SU-DHL-6 (cell line): ENCODE results near the gene USP54.

ENCODE experiments used
- H2AFZ ChIP-seq: fragments of 200-600 bp; sonication (generic); 2 replicates; pipeline ENCODE4 v1.6.1; 2014; ENCODE audit warnings: low read depth, mild to moderate bottlenecking, moderate library complexity, mixed read lengths, antibody characterized with exemption, low read length; ENCODE audit not compliant: severe bottlenecking
- H3F3A ChIP-seq: fragments of 200-600 bp; shearing (Covaris generic); 2 replicates; pipeline ENCODE4 v1.6.0; 2016; ENCODE audit warnings: antibody characterized with exemption, mild to moderate bottlenecking; ENCODE audit not compliant: insufficient read depth
- H3K27ac ChIP-seq: fragments of 200-600 bp; sonication (generic); 2 replicates; pipeline ENCODE4 v1.5.1; 2016; ENCODE audit warnings: low read depth, mild to moderate bottlenecking, low read length, moderate library complexity, mixed read lengths
- H3K27me3 ChIP-seq: fragments of 200-600 bp; sonication (generic), shearing (Covaris generic); 2 replicates; pipeline ENCODE4 v1.6.0; 2014; ENCODE audit warnings: mild to moderate bottlenecking, low read length
- H3K36me3 ChIP-seq: fragments of 200-600 bp; sonication (generic); 2 replicates; pipeline ENCODE4 v1.6.1; 2014; ENCODE audit warnings: mild to moderate bottlenecking, low read length, mixed read lengths
- H3K4me2 ChIP-seq: fragments of 300-600, 200-600 bp; shearing (Covaris generic), sonication (generic); 2 replicates; pipeline ENCODE4 v1.6.0; 2014; ENCODE audit warnings: low read length, low read depth, mild to moderate bottlenecking; ENCODE audit not compliant: poor library complexity, severe bottlenecking
- H3K4me3 ChIP-seq: fragments of 200-600 bp; sonication (generic); 2 replicates; pipeline ENCODE4 v1.5.1; 2014; ENCODE audit warnings: antibody characterized with exemption, low read length, mild to moderate bottlenecking, mixed read lengths; ENCODE audit not compliant: insufficient read depth, poor library complexity, severe bottlenecking
- H3K79me2 ChIP-seq: fragments of 200-600 bp; sonication (generic); 2 replicates; pipeline ENCODE4 v1.6.1; 2014; ENCODE audit warnings: mild to moderate bottlenecking, low read length, moderate library complexity; ENCODE audit not compliant: insufficient read depth
- H3K9ac ChIP-seq: fragments of 200-600 bp; sonication (generic); 2 replicates; pipeline ENCODE4 v1.7.0; 2014; ENCODE audit warnings: mild to moderate bottlenecking, low read length
- H3K9me2 ChIP-seq: fragments of 200-600 bp; sonication (generic); replicated peaks from 2 replicates; pipeline ENCODE4 v1.6.1; 2014; ENCODE audit warnings: low read length; ENCODE audit not compliant: insufficient read depth
- H3K9me3 ChIP-seq: fragments of 200-600 bp; sonication (generic); 2 replicates; pipeline ENCODE4 v1.6.1; 2014; ENCODE audit warnings: low read length, mixed read lengths; ENCODE audit not compliant: insufficient read depth
- H4K20me1 ChIP-seq: fragments of 200-600 bp; sonication (generic); 2 replicates; pipeline ENCODE4 v1.6.1; 2014; ENCODE audit warnings: low read depth, mild to moderate bottlenecking, antibody characterized with exemption, low read length, moderate library complexity, mixed read lengths
- EZH2phosphoT487 ChIP-seq: fragments of 200-600 bp; sonication (generic), shearing (Covaris generic); conservative IDR thresholded peaks from 2 replicates; pipeline ENCODE4 v1.6.1; 2018; ENCODE audit warnings: mild to moderate bottlenecking, antibody characterized with exemption, low read length, moderate library complexity, mixed read lengths
- TF ChIP-seq, protein P1 (sequence below): fragments of 200-600 bp; sonication (generic); IDR thresholded peaks from one replicate; pipeline ENCODE4 v1.5.1; 2017; ENCODE audit warnings: antibody characterized with exemption, mild to moderate bottlenecking, low read length, moderate library complexity; ENCODE audit not compliant: insufficient read depth, poor library complexity, severe bottlenecking

Gene USP54

DNA sequence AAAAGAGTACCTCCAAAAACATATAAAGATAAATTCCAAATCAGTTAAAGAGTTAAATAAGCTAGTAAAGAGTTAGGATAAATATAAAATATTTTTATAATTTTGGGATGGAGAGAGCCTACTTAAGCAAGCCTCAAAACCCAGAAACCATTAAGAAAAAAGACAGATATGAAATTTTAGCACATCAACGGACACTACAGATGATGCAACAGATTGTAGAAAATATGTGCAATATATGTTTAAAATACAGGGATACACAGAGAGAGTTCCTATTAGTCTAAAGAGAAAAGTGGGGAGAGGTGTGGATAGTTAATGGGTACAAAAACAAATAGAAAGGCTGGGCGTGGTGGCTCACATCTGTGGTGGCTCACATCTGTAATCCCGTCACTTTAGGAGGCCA is 23.6 kb upstream of the USP54 start:
- Histone ChIP-seq H3K9me3 (no peaks in the 10 kb centered on the region), H3K27ac (no peak overlapping the region), H3K9me2 (no peaks in the 10 kb centered on the region), H3K79me2 (no peaks in the 10 kb centered on the region), H2AFZ (no peak overlapping the region), H3K4me2 (no peak overlapping the region), H3K36me3 (no peaks in the 10 kb centered on the region), H4K20me1 (no peaks in the 10 kb centered on the region), H3F3A (no peaks in the 10 kb centered on the region), H3K9ac (no peak overlapping the region), H3K27me3 (no peaks in the 10 kb centered on the region), H3K4me3 (no peak overlapping the region)
- TF ChIP-seq EZH2phosphoT487: no peak
- TF ChIP-seq, protein P1, sequence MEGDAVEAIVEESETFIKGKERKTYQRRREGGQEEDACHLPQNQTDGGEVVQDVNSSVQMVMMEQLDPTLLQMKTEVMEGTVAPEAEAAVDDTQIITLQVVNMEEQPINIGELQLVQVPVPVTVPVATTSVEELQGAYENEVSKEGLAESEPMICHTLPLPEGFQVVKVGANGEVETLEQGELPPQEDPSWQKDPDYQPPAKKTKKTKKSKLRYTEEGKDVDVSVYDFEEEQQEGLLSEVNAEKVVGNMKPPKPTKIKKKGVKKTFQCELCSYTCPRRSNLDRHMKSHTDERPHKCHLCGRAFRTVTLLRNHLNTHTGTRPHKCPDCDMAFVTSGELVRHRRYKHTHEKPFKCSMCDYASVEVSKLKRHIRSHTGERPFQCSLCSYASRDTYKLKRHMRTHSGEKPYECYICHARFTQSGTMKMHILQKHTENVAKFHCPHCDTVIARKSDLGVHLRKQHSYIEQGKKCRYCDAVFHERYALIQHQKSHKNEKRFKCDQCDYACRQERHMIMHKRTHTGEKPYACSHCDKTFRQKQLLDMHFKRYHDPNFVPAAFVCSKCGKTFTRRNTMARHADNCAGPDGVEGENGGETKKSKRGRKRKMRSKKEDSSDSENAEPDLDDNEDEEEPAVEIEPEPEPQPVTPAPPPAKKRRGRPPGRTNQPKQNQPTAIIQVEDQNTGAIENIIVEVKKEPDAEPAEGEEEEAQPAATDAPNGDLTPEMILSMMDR: no peak

DNA sequence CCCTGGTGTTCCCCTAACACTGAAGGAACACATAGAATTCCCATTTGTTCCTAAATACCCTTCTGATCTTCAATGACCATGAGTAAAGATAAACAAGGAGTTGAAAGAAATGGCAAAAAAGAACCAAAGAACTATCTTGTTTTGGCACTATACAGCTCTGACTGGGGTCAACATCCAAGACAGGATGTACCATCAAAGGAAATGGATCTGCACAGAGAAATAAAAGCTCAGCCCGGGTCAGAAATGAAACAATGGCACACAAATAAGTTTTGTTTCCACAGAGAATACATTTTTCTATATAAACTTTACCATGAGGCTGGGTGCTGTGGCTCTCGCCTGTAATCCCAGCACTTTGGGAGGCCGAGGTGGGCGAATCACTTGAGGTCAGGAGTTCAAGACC is 18.0 kb upstream of the USP54 start:
- Histone ChIP-seq H3K27ac (no peak overlapping the region), H4K20me1 (no peaks in the 10 kb centered on the region), H3K79me2 (no peaks in the 10 kb centered on the region), H3K4me3 (no peak overlapping the region), H3F3A (no peaks in the 10 kb centered on the region), H3K9me2 (no peaks in the 10 kb centered on the region), H3K4me2 (no peak overlapping the region), H3K9me3 (no peaks in the 10 kb centered on the region), H3K36me3 (no peaks in the 10 kb centered on the region), H3K9ac (no peak overlapping the region), H3K27me3 (no peaks in the 10 kb centered on the region), H2AFZ (no peak overlapping the region)
- TF ChIP-seq, protein P1: no peak
- TF ChIP-seq EZH2phosphoT487: no peak

DNA sequence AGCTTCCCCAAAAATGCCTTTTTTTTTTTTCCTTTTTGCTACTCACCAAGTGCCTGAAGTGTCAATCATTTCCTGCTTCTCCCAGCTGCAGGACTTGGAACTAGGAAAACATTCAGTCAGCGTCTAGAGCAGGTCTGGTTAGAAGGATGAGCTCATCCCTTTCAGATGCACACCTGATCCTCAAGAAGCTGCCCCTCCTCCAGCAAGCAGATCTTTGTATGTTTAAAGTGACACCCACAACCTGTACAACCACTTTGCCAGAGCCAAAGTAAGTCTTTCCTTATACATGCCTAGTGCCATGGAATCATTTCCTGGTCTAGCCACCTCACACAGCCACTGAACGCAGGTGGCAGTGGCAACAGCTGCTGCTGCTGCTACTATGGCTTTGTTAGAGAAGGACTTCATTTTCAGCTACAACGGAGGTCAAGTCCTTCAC is 10.4 kb upstream of the USP54 start:
- Histone ChIP-seq H3K4me3 (no peak overlapping the region), H3K9me3 (no peaks in the 10 kb centered on the region), H2AFZ (no peak overlapping the region)

More for the DNA sequence above, 10.4 kb upstream of the USP54 start:
- Histone ChIP-seq H3K9me2 (no peaks in the 10 kb centered on the region), H3F3A (no peaks in the 10 kb centered on the region), H3K36me3 (no peaks in the 10 kb centered on the region), H3K79me2 (no peaks in the 10 kb centered on the region), H3K27ac (no peak overlapping the region), H3K27me3 (no peaks in the 10 kb centered on the region), H4K20me1 (no peaks in the 10 kb centered on the region), H3K9ac (no peak overlapping the region), H3K4me2 (no peak overlapping the region)
- TF ChIP-seq, protein P1: no peak
- TF ChIP-seq EZH2phosphoT487: no peak
